HepG2 (cell line): ENCODE results near the gene RBBP9. TPM values are rescaled to one million over a fixed set of nuclear protein-coding genes. Genes with fewer than 3 reads are reported as not detected.

Experiments used
- ATAC-seq: fragments of 200-7000 bp; cut with Tn5 transposase; 3 replicates; pipeline ENCODE4 v1.9.1; 2020; ENCODE audit warnings: mild to moderate bottlenecking, moderate library complexity
- BruUV-seq: library from RNA; stranded (reverse); fragments of 400-500 nt; replicated peaks from 2 replicates; lab custom pipeline; 2021; lab: Mats Ljungman, UMichigan
- CTCF ChIA-PET: fragments of 300-600 bp; formaldehyde crosslinking; extraction: SDS; loops from one replicate; lab custom pipeline; 2021; ENCODE audit warnings: low total read pairs, inconsistent platforms, low intra/inter-chr PET ratio; lab: Yijun Ruan, JAX
- POLR2A ChIA-PET: fragments of 350-600 bp; sonication (Branson Sonifier 250); formaldehyde crosslinking; loops from one replicate; lab custom pipeline; 2020; ENCODE audit warnings: antibody characterized with exemption, inconsistent platforms; lab: Yijun Ruan, JAX
- DNase-seq: peaks from one replicate; pipeline ENCODE4 v3.0.0-alpha.2; 2015; ENCODE audit warnings: low spot score
- FAIRE-seq: peaks from 3 replicates; lab custom pipeline; 2011; peaks lifted over from hg19 to GRCh38; lab: Jason Lieb, UNC
- H2AFZ ChIP-seq: one replicate; pipeline ENCODE4 v1.6.1; 2011; ENCODE audit warnings: low read length, inconsistent platforms
- H3K27ac ChIP-seq: fragments of 300-600 bp; 3 replicates; pipeline ENCODE4 v1.8.0; 2011; ENCODE audit warnings: mixed run types, mild to moderate bottlenecking, mixed read lengths, low read length, inconsistent platforms; ENCODE audit not compliant: insufficient read depth; ENCODE audit errors: extremely low read length
- H3K27me3 ChIP-seq, 2 experiments: fragments of 200-600 bp in 1 of 2; 2 replicates in 1 of 2; 3 replicates in 1 of 2; pipeline versions ENCODE4 v1.6.0 to v1.8.0; 2011; ENCODE audit warnings: low read length in 2 of 2, mild to moderate bottlenecking in 2 of 2, moderate library complexity in 2 of 2, inconsistent platforms in 1 of 2; ENCODE audit not compliant: insufficient read depth in 2 of 2, control insufficient read depth in 1 of 2
- H3K36me3 ChIP-seq, 2 experiments: fragments of 200-600 bp in 1 of 2; replicated peaks in 1 of 2; 2 replicates in 1 of 2; 3 replicates in 1 of 2; pipeline versions ENCODE4 v1.5.1 to v1.8.0; 2011; ENCODE audit warnings: low read length in 2 of 2, inconsistent platforms in 1 of 2; ENCODE audit not compliant: insufficient read depth in 2 of 2, control insufficient read depth in 1 of 2
- H3K4me1 ChIP-seq: 2 replicates; pipeline ENCODE4 v1.5.1; 2012; ENCODE audit warnings: low read length, inconsistent platforms; ENCODE audit not compliant: insufficient read depth
- H3K4me2 ChIP-seq: 2 replicates; pipeline ENCODE4 v1.6.0; 2011; ENCODE audit warnings: low read depth, low read length, inconsistent platforms
- H3K4me3 ChIP-seq, 3 experiments: fragments of 200-600 bp in 1 of 3; sonication (generic), shearing (Covaris generic) in 1 of 3; replicated peaks in 1 of 3; 2 replicates each; pipeline ENCODE4 v1.5.1; 2011 to 2016; ENCODE audit warnings: low read length in 3 of 3, inconsistent platforms in 2 of 3, low read depth in 2 of 3, mild to moderate bottlenecking in 2 of 3, control low read depth in 1 of 3, mixed read lengths in 1 of 3; ENCODE audit not compliant: insufficient read depth in 1 of 3
- H3K79me2 ChIP-seq: one replicate; pipeline ENCODE4 v1.6.1; 2011; ENCODE audit warnings: low read length, inconsistent platforms; ENCODE audit not compliant: insufficient read depth
- H3K9ac ChIP-seq: 2 replicates; pipeline ENCODE4 v1.6.0; 2011; ENCODE audit warnings: mild to moderate bottlenecking, low read depth, low read length, inconsistent platforms; ENCODE audit not compliant: insufficient read depth
- H3K9me3 ChIP-seq: 2 replicates; pipeline ENCODE4 v1.5.1; 2012; ENCODE audit warnings: mild to moderate bottlenecking, low read length
- H4K20me1 ChIP-seq: 2 replicates; pipeline ENCODE4 v1.6.0; 2011; ENCODE audit warnings: inconsistent platforms, mild to moderate bottlenecking, low read length, moderate library complexity; ENCODE audit not compliant: insufficient read depth
- HNF1A ChIP-seq, 2 experiments: sonication (generic) in 1 of 2; formaldehyde crosslinking in 1 of 2; IDR thresholded peaks; 2 replicates each; pipeline versions ENCODE4 v1.4.0 to v1.6.1; 2016 to 2020; ENCODE audit warnings: borderline replicate concordance in 1 of 2, low read depth in 1 of 2, mild to moderate bottlenecking in 1 of 2, missing genetic modification reagents in 1 of 2
- HNRNPK ChIP-seq: fragments of 200-400 bp; formaldehyde crosslinking; IDR thresholded peaks from 2 replicates; pipeline ENCODE4 v1.6.1; 2018; ENCODE audit warnings: low read length, low read depth, moderate library complexity, mild to moderate bottlenecking; ENCODE audit not compliant: poor library complexity, severe bottlenecking
- ZBTB4 ChIP-seq: sonication (generic); formaldehyde crosslinking; IDR thresholded peaks from 2 replicates; pipeline ENCODE4 v1.4.0; 2020; ENCODE audit warnings: missing genetic modification reagents, mild to moderate bottlenecking, borderline replicate concordance
- WGBS: methylation state at CpG from one replicate; pipeline ENCODE4 v1.1.6; 2017; ENCODE audit warnings: low lambda C conversion rate; 5-methylcytosine and 5-hydroxymethylcytosine counted together
- in situ Hi-C: cut with HindIII; loops from 2 replicates; pipeline ENCODE4 v1.10.0; 2017; ENCODE audit warnings: low pct_unique_long_range_greater_than_20kb; ENCODE audit not compliant: extremely low pct_ligation_motif_present
- intact Hi-C: fragments of 100-400 bp; cut with micrococcal nuclease; formaldehyde crosslinking; loops from one replicate; pipeline ENCODE4 v1.10.0; 2022; ENCODE audit not compliant: unreplicated experiment
- polyA plus RNA-seq, 8 experiments: library from polyadenylated mRNA; depleted of rRNA in 3 of 8; stranded (reverse) in 7 of 8; unstranded in 1 of 8; fragments of >200 nt; fragmentation: Illumina TruSeq in 4 of 8; extraction: Trizol in 4 of 8; gene quantifications; 2 replicates each; pipeline versions ENCODE4 v1.2.1 to v1.2.3, GENCODE V29; 2011 to 2016; ENCODE audit warnings: low read depth in 4 of 8, missing spikeins in 1 of 8, mixed read lengths in 1 of 8; ENCODE audit not compliant: insufficient read depth in 1 of 8
- total RNA-seq, 5 experiments: library from RNA; depleted of rRNA; stranded (reverse); fragments of >200 nt; fragmentation: Illumina TruSeq; extraction: Trizol; gene quantifications; 2 replicates each; pipeline ENCODE4 v1.2.3, GENCODE V29; 2016; ENCODE audit warnings: low read depth in 1 of 5

The RBBP9 gene
- total and polyA plus RNA-seq, 2 of the 13 experiments (the other 11 are each of a cell fraction or from before 2014, with no cell fraction given) = 28.0 to 56.3 TPM

- H3K4me3 ChIP-seq = peak overlapping the region; percentile 79 to 91 (median 83); a peak in 5 of 6 replicates
Measured at GRCh38 chr20:18465536-18466200, 31.4 kb downstream of the RBBP9 start.

More at GRCh38 chr20:18465536-18466200, 31.4 kb downstream of the RBBP9 start:
- CTCF ChIA-PET = no interaction called here
- Histone ChIP-seq H3K27me3 (no peaks in the 10 kb centered on the region; a peak in 1 of 5 replicates), H3K4me2 (peak overlapping the region; percentile 85), H2AFZ (peak overlapping the region; percentile 68), H3K4me1 (peaks cover 27% of the 10 kb centered on the region), H3K9me3 (no peaks in the 10 kb centered on the region), H4K20me1 (no peaks in the 10 kb centered on the region), H3K36me3 (peaks cover 9 to 11% of the 10 kb centered on the region in 2 experiments; a peak in 4 of 5 replicates), H3K9ac (peak overlapping the region; percentile 88; the same call in 1 of the 2 replicates), H3K79me2 (peaks cover 27% of the 10 kb centered on the region), H3K27ac (no peak overlapping the region)
- ATAC-seq (no peak), DNase-seq (no peak), FAIRE-seq (peak; percentile 30)
- TF ChIP-seq HNF1A (IDR thresholded peaks at IDR 0.05; ENCODE audit: low read depth) (peak; percentile 47; the same call in 1 of the 2 replicates), HNF1A (CRISPR knock-in tag; IDR thresholded peaks at IDR 0.05; ENCODE audit: borderline replicate concordance) (no peak), HNRNPK (no peak), ZBTB4 (CRISPR knock-in tag) (no peak)
- BruUV-seq = no TSS peak
- 20% methylated on average over 6 of the region's 6 CpGs for WGBS
- intact Hi-C loops = loop anchor here (1.0 to 10.0 kb wide), 3 partner anchors 49 to 141 kb away; partner anchors contain the start of gene DTD1
- in situ Hi-C loops = no loop called here
- POLR2A ChIA-PET = interaction anchor here (0.7 to 3.2 kb wide), 5 partner anchors 31 to 178 kb away, joined by 3 to 78 read pairs (median 16); partner anchors contain the start of genes RBBP9 and SEC23B
